HepG2 (cell line): ENCODE data around the gene ASXL3. TPM values are rescaled to one million over a fixed set of nuclear protein-coding genes. Genes with fewer than 3 reads are reported as not detected.

ENCODE experiments used
- ATAC-seq: fragments of 200-7000 bp; cut with Tn5 transposase; 3 replicates; pipeline ENCODE4 v1.9.1; 2020; ENCODE audit warnings: mild to moderate bottlenecking, moderate library complexity
- BruUV-seq: library from RNA; stranded (reverse); fragments of 400-500 nt; replicated peaks from 2 replicates; lab custom pipeline; 2021; lab: Mats Ljungman, UMichigan
- CTCF ChIA-PET: fragments of 300-600 bp; formaldehyde crosslinking; extraction: SDS; loops from one replicate; lab custom pipeline; 2021; ENCODE audit warnings: low total read pairs, inconsistent platforms, low intra/inter-chr PET ratio; lab: Yijun Ruan, JAX
- POLR2A ChIA-PET: fragments of 350-600 bp; sonication (Branson Sonifier 250); formaldehyde crosslinking; loops from one replicate; lab custom pipeline; 2020; ENCODE audit warnings: antibody characterized with exemption, inconsistent platforms; lab: Yijun Ruan, JAX
- DNase-seq: peaks from one replicate; pipeline ENCODE4 v3.0.0-alpha.2; 2015; ENCODE audit warnings: low spot score
- FAIRE-seq: peaks from 3 replicates; lab custom pipeline; 2011; peaks lifted over from hg19 to GRCh38; lab: Jason Lieb, UNC
- H2AFZ ChIP-seq: one replicate; pipeline ENCODE4 v1.6.1; 2011; ENCODE audit warnings: low read length, inconsistent platforms
- H3K27ac ChIP-seq: fragments of 300-600 bp; 3 replicates; pipeline ENCODE4 v1.8.0; 2011; ENCODE audit warnings: mixed run types, mild to moderate bottlenecking, mixed read lengths, low read length, inconsistent platforms; ENCODE audit not compliant: insufficient read depth; ENCODE audit errors: extremely low read length
- H3K27me3 ChIP-seq, 2 experiments: fragments of 200-600 bp in 1 of 2; 2 replicates in 1 of 2; 3 replicates in 1 of 2; pipeline versions ENCODE4 v1.6.0 to v1.8.0; 2011; ENCODE audit warnings: low read length in 2 of 2, mild to moderate bottlenecking in 2 of 2, moderate library complexity in 2 of 2, inconsistent platforms in 1 of 2; ENCODE audit not compliant: insufficient read depth in 2 of 2, control insufficient read depth in 1 of 2
- H3K36me3 ChIP-seq, 2 experiments: fragments of 200-600 bp in 1 of 2; replicated peaks in 1 of 2; 2 replicates in 1 of 2; 3 replicates in 1 of 2; pipeline versions ENCODE4 v1.5.1 to v1.8.0; 2011; ENCODE audit warnings: low read length in 2 of 2, inconsistent platforms in 1 of 2; ENCODE audit not compliant: insufficient read depth in 2 of 2, control insufficient read depth in 1 of 2
- H3K4me1 ChIP-seq: 2 replicates; pipeline ENCODE4 v1.5.1; 2012; ENCODE audit warnings: low read length, inconsistent platforms; ENCODE audit not compliant: insufficient read depth
- H3K4me2 ChIP-seq: 2 replicates; pipeline ENCODE4 v1.6.0; 2011; ENCODE audit warnings: low read depth, low read length, inconsistent platforms
- H3K4me3 ChIP-seq, 3 experiments: fragments of 200-600 bp in 1 of 3; sonication (generic), shearing (Covaris generic) in 1 of 3; replicated peaks in 1 of 3; 2 replicates each; pipeline ENCODE4 v1.5.1; 2011 to 2016; ENCODE audit warnings: low read length in 3 of 3, inconsistent platforms in 2 of 3, low read depth in 2 of 3, mild to moderate bottlenecking in 2 of 3, control low read depth in 1 of 3, mixed read lengths in 1 of 3; ENCODE audit not compliant: insufficient read depth in 1 of 3
- H3K79me2 ChIP-seq: one replicate; pipeline ENCODE4 v1.6.1; 2011; ENCODE audit warnings: low read length, inconsistent platforms; ENCODE audit not compliant: insufficient read depth
- H3K9ac ChIP-seq: 2 replicates; pipeline ENCODE4 v1.6.0; 2011; ENCODE audit warnings: mild to moderate bottlenecking, low read depth, low read length, inconsistent platforms; ENCODE audit not compliant: insufficient read depth
- H3K9me3 ChIP-seq: 2 replicates; pipeline ENCODE4 v1.5.1; 2012; ENCODE audit warnings: mild to moderate bottlenecking, low read length
- H4K20me1 ChIP-seq: 2 replicates; pipeline ENCODE4 v1.6.0; 2011; ENCODE audit warnings: inconsistent platforms, mild to moderate bottlenecking, low read length, moderate library complexity; ENCODE audit not compliant: insufficient read depth
- CSRNP2 ChIP-seq: sonication (generic); formaldehyde crosslinking; conservative IDR thresholded peaks from 2 replicates; pipeline ENCODE4 v1.8.0; 2022; ENCODE audit warnings: low read depth, missing genetic modification reagents
- ERF ChIP-seq: IDR thresholded peaks from 2 replicates; pipeline ENCODE4 v1.6.1; 2018; ENCODE audit warnings: missing biosample characterization, missing genetic modification reagents
- ZNF280D ChIP-seq: sonication (generic); formaldehyde crosslinking; IDR thresholded peaks from 2 replicates; pipeline ENCODE4 v1.5.1; 2020; ENCODE audit warnings: mild to moderate bottlenecking, missing genetic modification reagents
- ZNF468 ChIP-seq: sonication (generic); formaldehyde crosslinking; IDR thresholded peaks from 2 replicates; pipeline ENCODE4 v1.8.0; 2022; ENCODE audit warnings: mild to moderate bottlenecking, moderate library complexity, missing genetic modification reagents
- ZNF770 ChIP-seq: sonication (generic); formaldehyde crosslinking; IDR thresholded peaks from 2 replicates; pipeline ENCODE4 v1.5.0; 2020; ENCODE audit warnings: mild to moderate bottlenecking, missing genetic modification reagents
- WGBS: methylation state at CpG from one replicate; pipeline ENCODE4 v1.1.6; 2017; ENCODE audit warnings: low lambda C conversion rate; 5-methylcytosine and 5-hydroxymethylcytosine counted together
- in situ Hi-C: cut with HindIII; loops from 2 replicates; pipeline ENCODE4 v1.10.0; 2017; ENCODE audit warnings: low pct_unique_long_range_greater_than_20kb; ENCODE audit not compliant: extremely low pct_ligation_motif_present
- intact Hi-C: fragments of 100-400 bp; cut with micrococcal nuclease; formaldehyde crosslinking; loops from one replicate; pipeline ENCODE4 v1.10.0; 2022; ENCODE audit not compliant: unreplicated experiment
- polyA plus RNA-seq, 8 experiments: library from polyadenylated mRNA; depleted of rRNA in 3 of 8; stranded (reverse) in 7 of 8; unstranded in 1 of 8; fragments of >200 nt; fragmentation: Illumina TruSeq in 4 of 8; extraction: Trizol in 4 of 8; gene quantifications; 2 replicates each; pipeline versions ENCODE4 v1.2.1 to v1.2.3, GENCODE V29; 2011 to 2016; ENCODE audit warnings: low read depth in 4 of 8, missing spikeins in 1 of 8, mixed read lengths in 1 of 8; ENCODE audit not compliant: insufficient read depth in 1 of 8
- total RNA-seq, 5 experiments: library from RNA; depleted of rRNA; stranded (reverse); fragments of >200 nt; fragmentation: Illumina TruSeq; extraction: Trizol; gene quantifications; 2 replicates each; pipeline ENCODE4 v1.2.3, GENCODE V29; 2016; ENCODE audit warnings: low read depth in 1 of 5
- TF ChIP-seq, protein P1 (sequence below), 2 experiments: sonication (generic) in 1 of 2; formaldehyde crosslinking in 1 of 2; IDR thresholded peaks; 2 replicates each; pipeline versions ENCODE4 v1.5.1 to v1.6.1; 2011 to 2020; ENCODE audit warnings: borderline replicate concordance in 1 of 2, low read depth in 1 of 2, low read length in 1 of 2, mild to moderate bottlenecking in 1 of 2, missing genetic modification reagents in 1 of 2, moderate library complexity in 1 of 2
- TF ChIP-seq, protein P2 (sequence below): sonication (generic); formaldehyde crosslinking; IDR thresholded peaks from 2 replicates; pipeline ENCODE4 v1.4.0; 2020; ENCODE audit warnings: mild to moderate bottlenecking, missing genetic modification reagents, borderline replicate concordance

ASXL3 gene
- total and polyA plus RNA-seq, 2 of the 13 experiments (the other 11 are each of a cell fraction or from before 2014, with no cell fraction given), result not detected

GRCh38 chr18:33540392-33540791, 37.6 kb upstream of the ASXL3 start:
- ChIA-PET POLR2A (no interaction called here), CTCF (no interaction called here)

More at GRCh38 chr18:33540392-33540791, 37.6 kb upstream of the ASXL3 start:
- Histone ChIP-seq H3K4me1 (no peaks in the 10 kb centered on the region), H3K4me3 (no peak overlapping the region), H3K79me2 (no peaks in the 10 kb centered on the region), H3K9ac (no peak overlapping the region), H3K9me3 (no peaks in the 10 kb centered on the region), H2AFZ (no peak overlapping the region), H4K20me1 (no peaks in the 10 kb centered on the region), H3K36me3 (no peaks in the 10 kb centered on the region), H3K27me3 (no peaks in the 10 kb centered on the region), H3K27ac (no peak overlapping the region), H3K4me2 (no peak overlapping the region)
- intact Hi-C loops, result no loop called here
- DNase-seq (no peak), ATAC-seq (no peak), FAIRE-seq (no peak)
- in situ Hi-C loops, result no loop called here
- BruUV-seq, result no TSS peak
- WGBS, result 2% methylated on average over 2 of the region's 2 CpGs
- TF ChIP-seq, protein P1, sequence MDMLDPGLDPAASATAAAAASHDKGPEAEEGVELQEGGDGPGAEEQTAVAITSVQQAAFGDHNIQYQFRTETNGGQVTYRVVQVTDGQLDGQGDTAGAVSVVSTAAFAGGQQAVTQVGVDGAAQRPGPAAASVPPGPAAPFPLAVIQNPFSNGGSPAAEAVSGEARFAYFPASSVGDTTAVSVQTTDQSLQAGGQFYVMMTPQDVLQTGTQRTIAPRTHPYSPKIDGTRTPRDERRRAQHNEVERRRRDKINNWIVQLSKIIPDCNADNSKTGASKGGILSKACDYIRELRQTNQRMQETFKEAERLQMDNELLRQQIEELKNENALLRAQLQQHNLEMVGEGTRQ (IDR thresholded peaks at IDR 0.05; ENCODE audit: low read depth, low read length), result no peak
- TF ChIP-seq, protein P1 (CRISPR knock-in tag; IDR thresholded peaks at IDR 0.05; ENCODE audit: borderline replicate concordance), result no peak
- no peak for TF ChIP-seq ZNF280D
- no peak for TF ChIP-seq ERF (CRISPR knock-in tag)
- TF ChIP-seq ZNF468, result no peak
- TF ChIP-seq CSRNP2 (CRISPR knock-in tag), result no peak
- TF ChIP-seq, protein P2, sequence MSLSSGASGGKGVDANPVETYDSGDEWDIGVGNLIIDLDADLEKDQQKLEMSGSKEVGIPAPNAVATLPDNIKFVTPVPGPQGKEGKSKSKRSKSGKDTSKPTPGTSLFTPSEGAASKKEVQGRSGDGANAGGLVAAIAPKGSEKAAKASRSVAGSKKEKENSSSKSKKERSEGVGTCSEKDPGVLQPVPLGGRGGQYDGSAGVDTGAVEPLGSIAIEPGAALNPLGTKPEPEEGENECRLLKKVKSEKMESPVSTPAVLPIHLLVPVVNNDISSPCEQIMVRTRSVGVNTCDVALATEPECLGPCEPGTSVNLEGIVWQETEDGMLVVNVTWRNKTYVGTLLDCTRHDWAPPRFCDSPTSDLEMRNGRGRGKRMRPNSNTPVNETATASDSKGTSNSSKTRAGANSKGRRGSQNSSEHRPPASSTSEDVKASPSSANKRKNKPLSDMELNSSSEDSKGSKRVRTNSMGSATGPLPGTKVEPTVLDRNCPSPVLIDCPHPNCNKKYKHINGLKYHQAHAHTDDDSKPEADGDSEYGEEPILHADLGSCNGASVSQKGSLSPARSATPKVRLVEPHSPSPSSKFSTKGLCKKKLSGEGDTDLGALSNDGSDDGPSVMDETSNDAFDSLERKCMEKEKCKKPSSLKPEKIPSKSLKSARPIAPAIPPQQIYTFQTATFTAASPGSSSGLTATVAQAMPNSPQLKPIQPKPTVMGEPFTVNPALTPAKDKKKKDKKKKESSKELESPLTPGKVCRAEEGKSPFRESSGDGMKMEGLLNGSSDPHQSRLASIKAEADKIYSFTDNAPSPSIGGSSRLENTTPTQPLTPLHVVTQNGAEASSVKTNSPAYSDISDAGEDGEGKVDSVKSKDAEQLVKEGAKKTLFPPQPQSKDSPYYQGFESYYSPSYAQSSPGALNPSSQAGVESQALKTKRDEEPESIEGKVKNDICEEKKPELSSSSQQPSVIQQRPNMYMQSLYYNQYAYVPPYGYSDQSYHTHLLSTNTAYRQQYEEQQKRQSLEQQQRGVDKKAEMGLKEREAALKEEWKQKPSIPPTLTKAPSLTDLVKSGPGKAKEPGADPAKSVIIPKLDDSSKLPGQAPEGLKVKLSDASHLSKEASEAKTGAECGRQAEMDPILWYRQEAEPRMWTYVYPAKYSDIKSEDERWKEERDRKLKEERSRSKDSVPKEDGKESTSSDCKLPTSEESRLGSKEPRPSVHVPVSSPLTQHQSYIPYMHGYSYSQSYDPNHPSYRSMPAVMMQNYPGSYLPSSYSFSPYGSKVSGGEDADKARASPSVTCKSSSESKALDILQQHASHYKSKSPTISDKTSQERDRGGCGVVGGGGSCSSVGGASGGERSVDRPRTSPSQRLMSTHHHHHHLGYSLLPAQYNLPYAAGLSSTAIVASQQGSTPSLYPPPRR, result no peak
- no peak for TF ChIP-seq ZNF770 (CRISPR knock-in tag)
